GM12864 (cell line): ENCODE measurements around the gene STRBP.

Experiments
- DNase-seq: peaks from one replicate; pipeline ENCODE4 v3.0.0-alpha.2; 2011; ENCODE audit warnings: low read depth
- H3K4me3 ChIP-seq: 2 replicates; pipeline ENCODE4 v1.5.1; 2011; ENCODE audit warnings: mild to moderate bottlenecking, low read depth, low read length, control low read depth
- TF ChIP-seq, protein P1 (sequence below): IDR thresholded peaks from 2 replicates; pipeline ENCODE4 v1.5.1; 2011; ENCODE audit warnings: low read depth, mild to moderate bottlenecking, moderate library complexity, low read length, control low read depth, inconsistent platforms; ENCODE audit errors: missing control alignments

Gene STRBP

DNA sequence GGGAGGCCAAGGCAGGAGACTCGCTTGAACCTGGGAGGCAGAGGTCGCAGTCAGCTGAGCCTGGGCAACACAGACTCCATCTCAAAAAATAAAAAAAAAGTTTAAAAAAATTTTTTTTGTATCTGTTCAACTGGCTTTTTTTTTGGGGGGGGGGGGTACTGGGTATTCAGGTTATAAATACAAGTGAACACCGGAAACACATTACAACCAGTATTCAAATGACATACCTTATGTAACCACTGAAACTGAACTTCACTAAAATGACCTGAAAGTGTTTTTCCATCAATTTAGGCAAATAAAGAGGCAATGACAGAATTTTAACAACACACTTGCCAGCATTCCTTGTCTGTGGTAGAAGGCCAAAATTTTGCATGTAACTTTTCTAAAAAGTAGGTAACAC is 33.5 kb downstream of the STRBP start:
- peak overlapping the region; percentile 19; the same call in 1 of the 2 replicates for H3K4me3 ChIP-seq
- DNase-seq: peak; percentile 73
- TF ChIP-seq, protein P1, sequence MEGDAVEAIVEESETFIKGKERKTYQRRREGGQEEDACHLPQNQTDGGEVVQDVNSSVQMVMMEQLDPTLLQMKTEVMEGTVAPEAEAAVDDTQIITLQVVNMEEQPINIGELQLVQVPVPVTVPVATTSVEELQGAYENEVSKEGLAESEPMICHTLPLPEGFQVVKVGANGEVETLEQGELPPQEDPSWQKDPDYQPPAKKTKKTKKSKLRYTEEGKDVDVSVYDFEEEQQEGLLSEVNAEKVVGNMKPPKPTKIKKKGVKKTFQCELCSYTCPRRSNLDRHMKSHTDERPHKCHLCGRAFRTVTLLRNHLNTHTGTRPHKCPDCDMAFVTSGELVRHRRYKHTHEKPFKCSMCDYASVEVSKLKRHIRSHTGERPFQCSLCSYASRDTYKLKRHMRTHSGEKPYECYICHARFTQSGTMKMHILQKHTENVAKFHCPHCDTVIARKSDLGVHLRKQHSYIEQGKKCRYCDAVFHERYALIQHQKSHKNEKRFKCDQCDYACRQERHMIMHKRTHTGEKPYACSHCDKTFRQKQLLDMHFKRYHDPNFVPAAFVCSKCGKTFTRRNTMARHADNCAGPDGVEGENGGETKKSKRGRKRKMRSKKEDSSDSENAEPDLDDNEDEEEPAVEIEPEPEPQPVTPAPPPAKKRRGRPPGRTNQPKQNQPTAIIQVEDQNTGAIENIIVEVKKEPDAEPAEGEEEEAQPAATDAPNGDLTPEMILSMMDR: no peak

DNA sequence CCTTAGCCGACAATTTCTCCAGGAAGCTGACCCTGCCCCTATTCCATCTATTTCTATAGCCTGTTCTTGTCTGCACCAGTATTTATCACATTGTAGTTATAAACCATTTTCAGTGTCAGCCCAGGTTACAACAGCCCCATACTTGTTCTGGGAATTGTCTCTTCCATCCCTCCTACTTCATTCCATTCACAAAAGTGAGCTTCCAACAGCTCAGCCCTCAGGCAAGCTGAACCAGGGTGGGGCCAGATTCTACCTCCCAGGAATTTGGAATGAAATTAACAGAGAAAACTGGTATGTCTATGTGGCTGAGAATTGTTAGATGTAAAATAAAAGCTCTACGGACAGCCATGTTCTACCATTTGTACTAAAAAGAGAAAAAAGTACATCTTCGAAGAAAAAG is 36.1 kb downstream of the STRBP start:
- TF ChIP-seq, protein P1: no peak
- no peak overlapping the region for H3K4me3 ChIP-seq

DNA sequence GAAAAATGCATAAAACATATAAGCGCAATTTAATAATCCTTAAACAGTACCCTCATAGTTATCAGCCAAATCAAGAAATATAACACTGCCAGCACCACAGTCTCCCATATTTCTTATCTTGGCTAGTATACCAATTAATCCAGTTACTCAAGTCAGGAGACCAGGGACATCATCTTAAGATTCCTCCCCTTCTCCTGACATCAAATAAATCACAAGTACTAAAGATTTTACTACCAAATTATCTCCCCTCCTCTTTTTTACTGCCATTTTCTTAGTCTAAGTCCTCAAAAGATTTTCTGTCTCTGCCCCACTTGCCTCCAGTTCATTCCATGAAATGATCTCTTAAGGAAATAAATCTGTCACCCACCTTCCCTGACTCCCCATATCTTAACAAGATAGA is 37.0 kb downstream of the STRBP start:
- no peak overlapping the region for H3K4me3 ChIP-seq
- TF ChIP-seq, protein P1: no peak
- DNase-seq: no peak

More for the DNA sequence above, 36.1 kb downstream of the STRBP start:
- DNase-seq: no peak

DNA sequence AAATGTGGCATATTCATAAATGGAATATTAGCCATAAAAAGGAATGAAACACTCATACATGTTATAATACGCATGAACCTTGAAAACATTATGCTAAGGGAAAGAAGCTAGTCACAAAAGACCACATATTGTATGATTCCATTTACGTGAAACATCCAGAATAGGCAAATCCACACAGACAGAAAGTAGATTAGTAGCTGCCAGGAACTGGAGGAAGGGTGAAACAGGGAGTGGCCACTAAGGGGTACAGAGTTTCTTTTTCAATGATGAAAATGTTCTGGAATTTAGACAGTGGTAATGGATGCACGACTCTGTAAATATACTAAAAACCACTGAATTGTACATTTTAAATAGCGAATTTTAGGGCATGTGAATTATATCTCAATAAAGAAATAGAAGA is 39.4 kb downstream of the STRBP start:
- DNase-seq: no peak
- TF ChIP-seq, protein P1: no peak
- H3K4me3 ChIP-seq: no peak overlapping the region

DNA sequence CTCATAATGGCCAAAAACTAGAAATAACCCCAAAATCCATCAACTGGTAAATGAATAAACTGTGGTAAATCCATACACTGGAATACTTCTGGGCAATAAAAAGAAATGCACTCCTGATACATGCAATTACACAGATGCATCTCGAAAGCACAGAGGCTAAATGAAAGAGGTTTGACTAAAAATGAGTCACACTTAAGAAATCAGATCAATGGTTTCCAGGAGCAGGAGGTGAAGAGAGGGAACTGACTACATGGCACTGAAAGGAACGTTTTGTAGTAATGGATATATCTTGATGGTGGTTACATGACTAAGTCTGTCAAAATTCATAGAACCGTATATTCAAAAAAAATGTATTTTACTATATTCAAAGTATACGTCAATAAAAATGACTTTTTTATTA is 42.4 kb downstream of the STRBP start:
- H3K4me3 ChIP-seq: no peak overlapping the region
- TF ChIP-seq, protein P1: no peak
- no peak for DNase-seq

DNA sequence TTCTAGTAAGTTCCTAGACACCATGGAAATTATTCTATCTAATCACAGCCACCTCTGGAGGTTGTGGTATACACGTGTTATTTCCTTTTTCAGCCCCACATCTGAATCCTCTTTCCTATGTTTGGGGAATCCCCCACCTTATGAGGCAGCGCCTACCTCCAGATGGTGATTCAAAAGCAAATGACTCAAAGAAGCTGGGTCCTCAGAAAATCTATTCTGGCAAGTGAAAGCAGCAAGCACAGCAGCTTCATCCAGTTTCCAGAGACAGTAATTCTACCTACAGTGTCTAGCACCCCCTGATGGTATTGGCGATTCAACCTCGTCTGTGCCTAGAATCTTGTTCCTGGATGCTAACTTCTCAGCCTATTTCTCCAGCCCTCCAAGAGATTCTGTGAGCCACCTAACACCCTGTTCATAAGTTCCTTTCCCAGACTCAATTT is 43.0 kb downstream of the STRBP start:
- DNase-seq: peak; percentile 89
- TF ChIP-seq, protein P1: peak; percentile 76
- H3K4me3 ChIP-seq: no peak overlapping the region

DNA sequence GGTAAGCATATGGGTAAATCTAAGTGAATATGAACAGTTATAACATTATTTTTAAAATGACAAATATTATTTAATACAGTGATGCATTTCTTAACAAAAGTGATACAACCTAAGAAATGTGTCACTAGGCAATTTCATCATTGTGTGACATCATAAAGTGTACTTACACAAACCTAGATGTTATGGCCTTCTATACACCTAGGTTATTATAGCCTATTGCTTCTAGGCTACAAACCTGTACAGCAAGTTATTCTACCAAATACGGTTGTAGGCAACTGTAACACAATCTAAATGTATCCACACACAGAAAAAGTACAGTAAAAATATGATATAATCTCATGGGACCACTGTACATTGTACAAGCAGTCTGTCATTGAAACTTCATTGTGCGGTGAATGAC is 48.3 kb downstream of the STRBP start:
- TF ChIP-seq, protein P1: no peak
- H3K4me3 ChIP-seq: no peak overlapping the region
- DNase-seq: no peak
